NT2/D1 (cell line): ENCODE measurements around the gene SAP130.

Experiments used
- SUZ12 ChIP-seq: IDR thresholded peaks from 2 replicates; pipeline ENCODE4 v1.6.1; 2011; ENCODE audit not compliant: insufficient read length, insufficient read depth; ENCODE audit errors: extremely low read depth
- YY1 ChIP-seq: IDR thresholded peaks from 2 replicates; pipeline ENCODE4 v1.6.1; 2011; ENCODE audit not compliant: insufficient read length, insufficient read depth
- ZNF274 ChIP-seq: IDR thresholded peaks from 2 replicates; pipeline ENCODE4 v1.6.1; 2011; ENCODE audit warnings: mild to moderate bottlenecking, low read depth, low read length

DNA sequence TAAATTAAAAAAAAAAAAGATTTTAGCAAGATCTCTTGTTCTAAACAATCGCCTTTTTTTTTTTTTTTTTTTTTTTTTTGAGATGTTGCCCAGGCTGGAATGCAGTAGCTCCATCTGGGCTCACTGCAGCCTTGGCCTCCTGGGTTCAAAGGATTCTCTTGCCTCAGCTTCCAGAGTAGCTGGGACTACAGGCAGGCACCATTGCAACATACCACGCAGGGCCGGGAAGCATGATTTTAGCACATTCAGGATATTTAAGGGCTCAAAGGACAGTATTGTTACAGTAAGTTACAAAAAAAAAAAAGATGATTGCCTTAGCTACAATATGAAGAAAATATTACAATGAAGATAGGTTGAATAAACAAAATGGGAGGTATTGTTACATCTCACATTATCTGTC lies 29.5 kb upstream of the SAP130 start:
- no peak for TF ChIP-seq YY1
- no peak for TF ChIP-seq SUZ12
- TF ChIP-seq ZNF274 = no peak
